ENCODE data around the gene COL20A1. TPM values are rescaled to one million over a fixed set of nuclear protein-coding genes. Genes with fewer than 3 reads are reported as not detected.

COL20A1 gene
- total RNA-seq, 1 experiment from 2014 or later: 2.3 TPM

DNA sequence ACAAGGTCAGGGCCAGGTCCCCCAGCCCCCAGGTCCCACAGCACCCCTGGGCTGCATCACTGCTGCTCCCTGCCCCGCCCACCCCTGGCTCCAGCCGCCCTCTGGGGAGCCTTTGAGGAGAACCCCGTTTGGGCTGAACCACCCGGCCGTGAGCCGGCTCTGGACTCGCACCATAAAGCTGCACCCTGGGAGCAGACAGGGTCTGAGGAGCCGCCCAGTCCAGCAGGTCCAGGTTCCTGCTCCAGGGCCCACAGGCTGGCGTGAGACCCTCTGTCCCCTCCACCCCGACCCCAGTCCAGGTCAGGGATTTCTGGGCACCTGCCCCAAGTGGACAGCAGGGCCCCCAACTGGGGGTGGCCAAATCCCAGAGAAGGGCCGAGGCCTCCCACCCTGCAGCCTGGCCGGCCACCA is 59.8 kb downstream of the COL20A1 start:
- TF ChIP-seq, protein P1, sequence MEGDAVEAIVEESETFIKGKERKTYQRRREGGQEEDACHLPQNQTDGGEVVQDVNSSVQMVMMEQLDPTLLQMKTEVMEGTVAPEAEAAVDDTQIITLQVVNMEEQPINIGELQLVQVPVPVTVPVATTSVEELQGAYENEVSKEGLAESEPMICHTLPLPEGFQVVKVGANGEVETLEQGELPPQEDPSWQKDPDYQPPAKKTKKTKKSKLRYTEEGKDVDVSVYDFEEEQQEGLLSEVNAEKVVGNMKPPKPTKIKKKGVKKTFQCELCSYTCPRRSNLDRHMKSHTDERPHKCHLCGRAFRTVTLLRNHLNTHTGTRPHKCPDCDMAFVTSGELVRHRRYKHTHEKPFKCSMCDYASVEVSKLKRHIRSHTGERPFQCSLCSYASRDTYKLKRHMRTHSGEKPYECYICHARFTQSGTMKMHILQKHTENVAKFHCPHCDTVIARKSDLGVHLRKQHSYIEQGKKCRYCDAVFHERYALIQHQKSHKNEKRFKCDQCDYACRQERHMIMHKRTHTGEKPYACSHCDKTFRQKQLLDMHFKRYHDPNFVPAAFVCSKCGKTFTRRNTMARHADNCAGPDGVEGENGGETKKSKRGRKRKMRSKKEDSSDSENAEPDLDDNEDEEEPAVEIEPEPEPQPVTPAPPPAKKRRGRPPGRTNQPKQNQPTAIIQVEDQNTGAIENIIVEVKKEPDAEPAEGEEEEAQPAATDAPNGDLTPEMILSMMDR (conservative IDR thresholded peaks at IDR 0.05): no peak
- H3K56ac ChIP-seq (ENCODE audit: insufficient read length, low read depth, low read length): no peak overlapping the region
- H3K9me3 Mint-ChIP-seq: peaks cover 0 to 10% of the 10 kb centered on the region in 2 experiments; a peak in 2 of 5 replicates
- no peak overlapping the region for H2AFZ ChIP-seq (ENCODE audit: low read length)
- H3K4me2 ChIP-seq (ENCODE audit: insufficient read depth, insufficient read length, low read length): no peak overlapping the region
- no peak overlapping the region for H3T11ph ChIP-seq (ENCODE audit: low read length)
- no peak overlapping the region for H2BK12ac ChIP-seq (ENCODE audit: insufficient read length, low read depth, low read length)
- no peaks in the 10 kb centered on the region for H3K27me3 ChIP-seq (ENCODE audit: insufficient read depth, low read length)
- H3K23ac ChIP-seq (ENCODE audit: insufficient read length, low read depth, low read length): no peak overlapping the region
- no peak overlapping the region for H2BK5ac ChIP-seq (ENCODE audit: insufficient read length, low read length)
- no peak overlapping the region for H3K14ac ChIP-seq (ENCODE audit: insufficient read depth, low read length)
- H2BK15ac ChIP-seq (ENCODE audit: low read depth, low read length): no peak overlapping the region
- peaks cover 5 to 7% of the 10 kb centered on the region in 2 experiments for H3K4me1 Mint-ChIP-seq
- H4K20me1 ChIP-seq (ENCODE audit: control insufficient read depth, insufficient read depth, insufficient read length): peaks cover 2% of the 10 kb centered on the region
- H4K5ac ChIP-seq (ENCODE audit: insufficient read length, low read depth, low read length): no peak overlapping the region
- no peak overlapping the region for H3K4me3 Mint-ChIP-seq
- H2AK5ac ChIP-seq (ENCODE audit: insufficient read length, low read length): no peak overlapping the region
- no peaks in the 10 kb centered on the region for H3K4me1 ChIP-seq (ENCODE audit: insufficient read depth, low read length)
- peaks cover 0 to 7% (median 4%) of the 10 kb centered on the region in 3 experiments; a peak in 3 of 7 replicates for H3K36me3 Mint-ChIP-seq (ENCODE audit: insufficient read depth in 1 of 3, low read depth in 3 of 3)
- no peaks in the 10 kb centered on the region for H3K79me1 ChIP-seq (ENCODE audit: insufficient read depth, low read depth, low read length, poor library complexity, severe bottlenecking)
- H2BK20ac ChIP-seq (ENCODE audit: low read depth, low read length, poor library complexity, severe bottlenecking): no peak overlapping the region
- H3K23me2 ChIP-seq (ENCODE audit: insufficient read length, low read depth, low read length, poor library complexity, severe bottlenecking): no peaks in the 10 kb centered on the region
- no peak overlapping the region for H3K4ac ChIP-seq (ENCODE audit: low read depth, low read length)
- no peak overlapping the region for H3K27ac ChIP-seq (ENCODE audit: insufficient read length, low read depth, low read length)
- H3K27me3 Mint-ChIP-seq (ENCODE audit: low read depth): peaks cover 11% of the 10 kb centered on the region
- no peak overlapping the region for H3K9ac ChIP-seq (ENCODE audit: extremely low read depth, insufficient read length, low read length)
- no peak overlapping the region for H2BK120ac ChIP-seq (ENCODE audit: low read depth, low read length, poor library complexity, severe bottlenecking)
- no peaks in the 10 kb centered on the region for H3K79me2 ChIP-seq (ENCODE audit: insufficient read depth, low read length)
- no peak overlapping the region for H4K91ac ChIP-seq (ENCODE audit: insufficient read length, low read depth, low read length)
- no peak overlapping the region for H4K8ac ChIP-seq (replicated peaks; ENCODE audit: insufficient read length, low read depth, low read length)
- no CpG with 5 or more reads among the region's 12 CpGs for WGBS (ENCODE audit: extremely low coverage, insufficient read length, low lambda C conversion rate)
- H3K27ac Mint-ChIP-seq: no peak overlapping the region
- H3K18ac ChIP-seq (ENCODE audit: insufficient read length, low read depth, low read length): no peak overlapping the region
- DNase-seq: no peak
- H3K9me3 ChIP-seq (ENCODE audit: control insufficient read depth, low read depth, low read length): no peaks in the 10 kb centered on the region

All from H9 (cell line).